GM12891 (cell line): Measurements from ENCODE around the gene SLC6A9.

Experiments
- POLR2A ChIP-seq: IDR thresholded peaks from 2 replicates; pipeline ENCODE4 v1.6.1; 2011; ENCODE audit warnings: low read depth, low read length, control low read depth
- POLR2AphosphoS5 ChIP-seq: IDR thresholded peaks from 2 replicates; pipeline ENCODE4 v1.6.1; 2011; ENCODE audit warnings: low read depth, low read length, control low read depth
- TAF1 ChIP-seq: IDR thresholded peaks from 2 replicates; pipeline ENCODE4 v1.6.1; 2011; ENCODE audit warnings: low read depth, low read length, control low read depth

DNA sequence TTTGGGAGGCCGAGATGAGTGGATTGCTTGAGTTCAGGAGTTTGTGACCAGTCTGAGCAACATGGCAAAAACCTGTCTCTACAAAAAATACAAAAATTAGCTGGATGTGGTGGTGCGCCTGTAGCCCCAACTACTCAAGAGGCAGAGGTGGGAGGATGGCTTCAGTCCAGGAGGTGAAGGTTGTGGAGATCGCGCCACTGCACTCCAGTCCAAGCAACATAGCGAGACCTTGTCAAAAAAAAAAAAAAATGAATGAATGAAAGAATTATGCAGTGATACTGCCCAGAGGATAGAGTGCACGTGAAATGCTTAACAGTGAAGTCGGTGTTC is 61.9 kb downstream of the SLC6A9 start:
- TF ChIP-seq POLR2A (no peak), POLR2AphosphoS5 (no peak), TAF1 (no peak)
